GM12874 (cell line): ENCODE results near the gene RFT1.

Experiments used
- TF ChIP-seq, protein P1 (sequence below): IDR thresholded peaks from 2 replicates; pipeline ENCODE4 v1.5.1; 2011; ENCODE audit warnings: low read depth, mild to moderate bottlenecking, control low read depth, low read length, moderate library complexity; ENCODE audit not compliant: insufficient read depth

The RFT1 gene

DNA sequence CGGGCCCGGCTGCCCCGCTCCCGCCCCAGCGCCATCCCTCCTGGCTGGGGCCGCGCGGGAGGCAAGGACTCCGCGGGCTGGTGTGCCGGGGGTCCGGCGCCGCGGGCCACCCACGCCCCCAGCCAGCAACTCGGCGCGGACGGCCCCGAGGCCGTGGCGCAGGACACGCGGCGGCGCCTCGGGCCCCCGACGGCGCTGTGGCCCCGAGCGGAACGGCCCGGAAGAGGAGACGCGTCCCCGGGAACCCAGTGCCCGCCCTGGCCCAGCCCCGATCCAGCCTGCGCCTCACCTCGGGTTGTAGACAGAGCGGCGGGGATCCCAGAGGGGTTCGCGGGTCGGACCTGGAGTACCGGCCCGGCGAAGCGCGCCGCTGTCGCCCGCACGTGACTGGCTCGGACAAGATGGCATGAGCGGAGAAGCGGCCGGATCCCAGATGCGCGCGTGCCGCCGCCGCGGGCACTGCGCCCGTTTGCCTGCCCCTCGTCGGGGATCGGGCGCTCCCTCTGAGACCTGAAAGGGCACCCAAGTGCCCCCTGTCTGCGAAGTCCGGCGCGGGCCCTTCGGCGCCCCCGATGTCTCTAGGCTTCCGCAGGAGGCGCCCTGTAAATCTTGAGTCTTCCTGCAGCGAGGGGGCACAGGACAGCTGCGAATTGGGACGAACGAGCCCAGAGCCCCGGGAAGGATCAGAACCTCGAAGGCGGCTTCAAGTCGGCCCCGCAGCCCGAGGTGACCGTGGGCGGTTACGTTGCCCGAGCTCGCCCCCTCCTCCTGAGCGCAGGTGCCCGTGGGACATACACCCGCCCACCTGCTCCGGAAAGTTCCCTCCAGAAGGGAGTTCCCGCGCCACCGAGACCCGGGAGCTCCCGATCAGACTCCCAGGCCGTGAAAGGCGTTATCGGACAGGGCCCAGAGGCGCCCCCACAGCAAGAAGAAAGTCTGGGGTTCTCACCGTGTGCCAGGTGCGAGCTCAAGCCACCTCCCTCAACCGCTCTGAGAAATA lies 83.8 kb downstream of the RFT1 start:
- TF ChIP-seq, protein P1, sequence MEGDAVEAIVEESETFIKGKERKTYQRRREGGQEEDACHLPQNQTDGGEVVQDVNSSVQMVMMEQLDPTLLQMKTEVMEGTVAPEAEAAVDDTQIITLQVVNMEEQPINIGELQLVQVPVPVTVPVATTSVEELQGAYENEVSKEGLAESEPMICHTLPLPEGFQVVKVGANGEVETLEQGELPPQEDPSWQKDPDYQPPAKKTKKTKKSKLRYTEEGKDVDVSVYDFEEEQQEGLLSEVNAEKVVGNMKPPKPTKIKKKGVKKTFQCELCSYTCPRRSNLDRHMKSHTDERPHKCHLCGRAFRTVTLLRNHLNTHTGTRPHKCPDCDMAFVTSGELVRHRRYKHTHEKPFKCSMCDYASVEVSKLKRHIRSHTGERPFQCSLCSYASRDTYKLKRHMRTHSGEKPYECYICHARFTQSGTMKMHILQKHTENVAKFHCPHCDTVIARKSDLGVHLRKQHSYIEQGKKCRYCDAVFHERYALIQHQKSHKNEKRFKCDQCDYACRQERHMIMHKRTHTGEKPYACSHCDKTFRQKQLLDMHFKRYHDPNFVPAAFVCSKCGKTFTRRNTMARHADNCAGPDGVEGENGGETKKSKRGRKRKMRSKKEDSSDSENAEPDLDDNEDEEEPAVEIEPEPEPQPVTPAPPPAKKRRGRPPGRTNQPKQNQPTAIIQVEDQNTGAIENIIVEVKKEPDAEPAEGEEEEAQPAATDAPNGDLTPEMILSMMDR, result peak; percentile 74

DNA sequence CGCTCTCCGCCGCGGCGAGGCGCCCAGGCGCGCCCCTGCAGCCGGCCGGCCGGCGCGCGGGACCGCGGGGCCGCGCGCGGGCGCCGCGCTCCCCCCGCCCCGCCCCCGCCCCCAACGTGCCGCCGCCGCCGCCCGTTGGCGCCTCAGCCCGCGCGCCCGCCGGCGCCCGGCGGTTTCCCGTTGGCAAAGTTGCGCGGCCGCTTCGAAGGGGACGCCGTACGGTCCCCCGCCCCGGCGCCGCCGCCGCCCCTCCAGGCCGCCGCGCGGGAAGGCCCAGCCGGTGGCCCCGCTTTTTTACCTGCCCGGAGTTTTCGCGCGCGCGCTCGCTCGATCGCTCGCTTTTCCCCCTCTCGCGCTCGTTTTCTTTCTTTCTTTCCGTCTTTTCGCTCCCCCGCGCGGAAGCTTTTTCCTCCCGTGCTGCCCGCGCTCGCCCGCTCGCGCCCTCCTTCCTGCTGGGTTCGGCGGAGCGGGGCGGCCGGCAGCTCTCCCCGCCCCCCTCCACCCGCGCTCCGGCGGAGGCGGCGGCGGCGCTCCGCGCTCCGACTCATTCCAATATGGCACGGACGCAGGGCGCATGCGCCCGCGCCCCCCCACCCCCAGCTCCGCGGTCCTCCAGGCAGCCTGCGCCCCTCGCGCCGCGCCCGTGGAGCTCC lies 84.6 kb downstream of the RFT1 start, which contains the start of gene SFMBT1:
TSS of gene SFMBT1 (minus strand) at position 556 of the 653 bp plus-strand sequence. CDS start 76,945 bp downstream, outside the sequence.
- TF ChIP-seq, protein P1, result no peak

DNA sequence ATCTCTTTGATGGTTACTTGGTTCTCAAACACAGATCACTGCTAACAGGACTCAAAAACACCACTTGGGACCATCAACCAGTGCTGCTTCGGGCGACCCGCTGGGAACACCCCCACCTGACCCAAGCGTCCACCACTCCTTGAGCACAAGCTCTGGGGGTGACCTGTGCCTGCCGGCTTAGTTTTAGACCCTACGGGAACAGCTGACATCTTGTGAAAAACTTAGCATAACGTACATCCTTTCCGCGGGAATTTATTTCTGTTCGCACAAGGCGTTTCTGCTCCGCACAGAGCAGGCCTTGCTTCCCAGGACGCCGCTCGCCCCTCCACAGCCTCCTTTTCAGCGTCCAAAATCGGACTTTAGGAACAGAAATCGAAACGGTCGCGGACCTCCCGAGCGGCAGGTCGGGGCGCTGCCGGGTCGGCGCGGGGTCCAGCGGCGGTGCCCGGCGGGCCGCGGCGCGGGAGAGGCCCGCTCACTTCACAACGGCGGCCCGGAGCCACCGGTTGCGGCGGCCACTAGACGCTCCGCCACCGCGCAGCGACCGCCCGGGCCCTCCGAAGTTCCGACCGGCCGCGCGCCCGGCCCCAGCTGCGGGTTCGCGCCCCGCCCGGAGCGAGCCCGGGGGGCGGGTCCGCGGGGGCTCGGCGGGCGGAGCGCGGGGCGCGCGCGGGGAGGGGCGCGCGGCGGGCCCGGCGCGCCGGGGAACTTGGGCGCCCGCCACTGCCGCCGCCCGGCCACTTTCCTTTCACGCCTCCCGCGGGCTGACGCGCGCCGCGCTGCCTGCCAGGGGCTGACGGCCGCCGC lies 85.3 kb downstream of the RFT1 start:
- TF ChIP-seq, protein P1, result 0 out of 2 replicates have a peak, but pooled peaks have one; percentile 3

DNA sequence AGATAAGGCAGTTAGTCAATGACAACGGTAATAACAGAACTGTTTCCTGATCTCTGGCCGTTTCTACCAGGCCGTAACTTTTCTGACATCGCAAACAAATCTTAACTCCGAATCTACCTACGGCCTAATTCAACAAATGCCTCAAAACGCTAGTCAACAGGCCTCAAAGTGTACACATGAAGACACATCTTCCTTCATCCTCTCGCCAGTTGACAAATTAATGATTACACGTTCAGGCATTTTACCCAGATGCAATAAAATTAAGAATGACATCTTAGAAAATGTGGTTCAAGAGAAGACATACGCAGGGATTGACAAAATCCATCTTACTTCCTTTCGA lies 85.9 kb downstream of the RFT1 start:
- TF ChIP-seq, protein P1, result no peak

DNA sequence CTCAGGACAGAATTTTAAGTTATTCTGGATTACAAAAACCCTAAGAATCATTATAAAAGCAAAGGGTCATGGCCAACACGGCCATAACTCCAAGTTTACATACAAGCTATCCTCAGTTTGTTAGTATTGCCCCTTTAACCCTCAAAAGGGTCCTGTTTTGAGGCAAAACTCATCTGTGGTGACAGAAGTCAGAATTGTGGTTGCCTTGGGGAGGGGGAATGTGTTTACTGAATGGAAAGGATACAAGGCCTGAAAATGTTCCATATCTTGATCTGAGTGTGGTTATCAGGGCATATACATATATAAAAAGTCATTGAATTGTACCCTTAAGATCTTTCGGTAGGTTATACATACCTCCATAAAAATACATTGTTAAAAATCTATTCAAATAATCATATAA lies 86.5 kb downstream of the RFT1 start:
- TF ChIP-seq, protein P1, result no peak

DNA sequence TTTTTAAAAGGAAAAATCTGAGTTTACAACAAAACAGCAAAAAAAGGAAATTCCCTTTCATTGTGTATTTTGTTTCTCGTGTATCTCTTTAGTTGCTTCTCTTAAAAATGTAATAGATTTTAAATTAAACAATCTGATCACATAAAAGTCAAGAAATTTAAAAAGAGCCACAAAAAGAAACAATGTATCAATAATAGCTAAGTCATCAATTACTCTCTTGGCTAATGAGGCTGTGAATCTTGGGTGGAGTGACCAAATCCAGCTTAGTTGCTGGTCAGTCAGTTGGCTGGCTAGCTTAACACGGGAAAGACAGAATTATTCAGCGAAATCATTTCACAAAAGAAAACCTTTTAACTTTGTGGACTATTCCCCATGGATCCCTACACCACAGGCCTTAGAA lies 87.6 kb downstream of the RFT1 start:
- TF ChIP-seq, protein P1, result no peak

DNA sequence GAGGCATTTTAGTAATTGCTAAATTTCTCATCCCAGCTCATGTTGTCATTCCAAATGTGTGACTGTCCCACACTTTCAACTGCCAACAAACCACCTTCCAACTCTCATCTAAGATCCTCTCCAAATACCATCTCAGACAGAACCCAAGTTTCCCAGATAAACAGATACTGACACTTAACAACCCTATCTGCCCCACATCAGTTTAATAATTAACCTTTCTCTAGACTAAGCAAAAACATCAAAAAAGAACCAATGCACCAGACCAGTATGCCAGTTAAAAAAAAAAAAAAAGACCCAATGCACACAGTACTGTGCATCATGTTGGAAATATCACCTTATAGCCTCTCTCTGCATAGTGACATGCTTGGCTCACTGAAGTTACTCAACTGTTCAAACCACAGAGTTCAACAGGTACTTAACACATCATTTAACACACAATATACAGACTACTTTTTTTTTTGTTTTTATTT lies 89.8 kb downstream of the RFT1 start:
- TF ChIP-seq, protein P1, result no peak
